Activated CD8-positive, alpha-beta memory T cell treated with anti-CD3 and anti-CD28 coated beads, Interleukin-2, amount 50 U/mL, for 24 hours (primary cell): ENCODE results near the gene WFIKKN1.

Experiments used
- DNase-seq: peaks from one replicate; pipeline ENCODE4 v3.0.0-alpha.2; 2020; ENCODE audit errors: extremely low read depth

Gene WFIKKN1

GRCh38 chr16:637081-638018 lies 6.6 kb downstream of the WFIKKN1 start:
- DNase-seq: peak; percentile 62

DNA sequence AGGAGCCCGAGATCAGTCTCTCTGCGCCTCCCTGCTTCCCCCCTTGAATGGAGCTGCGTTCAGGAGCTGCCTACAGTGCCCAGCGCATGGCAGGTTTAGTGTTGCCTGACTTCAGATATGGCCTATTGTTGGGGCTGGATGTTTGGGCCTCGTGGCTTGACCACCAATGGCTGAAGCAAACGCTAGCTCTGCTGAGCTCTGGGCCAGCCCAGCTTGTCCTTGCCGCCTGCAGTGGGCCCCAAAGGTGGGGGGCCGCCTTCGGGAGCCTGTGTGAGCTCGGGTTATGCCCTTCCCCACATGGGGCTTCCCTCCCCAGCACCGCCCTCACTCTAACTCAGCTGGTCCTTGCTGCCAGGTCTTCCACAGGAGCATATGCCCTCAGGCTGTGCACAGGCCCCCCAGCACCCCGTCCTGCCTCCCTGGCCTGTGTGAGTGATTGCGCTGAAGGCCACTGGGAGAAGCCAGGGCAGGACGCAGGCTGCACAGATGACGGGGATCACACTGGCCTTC lies 7.3 kb downstream of the WFIKKN1 start:
- no peak for DNase-seq

DNA sequence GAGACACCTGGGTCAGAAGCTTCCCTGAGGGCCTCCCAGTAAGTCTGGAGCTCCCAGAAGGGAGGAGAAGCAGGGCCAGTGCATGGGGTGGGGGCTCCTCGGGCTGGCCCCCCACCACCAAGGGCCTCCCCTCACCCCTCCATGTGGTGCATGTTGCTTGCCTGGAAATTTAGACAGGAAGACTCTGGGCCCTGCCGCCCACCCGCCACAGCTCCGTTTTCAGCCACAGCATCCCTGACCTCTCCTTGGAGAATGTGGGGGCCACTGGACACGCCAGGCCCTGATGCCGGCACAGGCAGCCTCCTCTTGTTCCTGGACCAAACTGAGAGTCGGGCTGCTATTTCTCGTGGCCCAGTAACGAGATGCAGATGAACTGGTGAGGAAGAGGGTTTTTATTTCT lies 8.1 kb downstream of the WFIKKN1 start:
- no peak for DNase-seq

GRCh38 chr16:640614-641013 lies 9.8 kb downstream of the WFIKKN1 start:
- no peak for DNase-seq

DNA sequence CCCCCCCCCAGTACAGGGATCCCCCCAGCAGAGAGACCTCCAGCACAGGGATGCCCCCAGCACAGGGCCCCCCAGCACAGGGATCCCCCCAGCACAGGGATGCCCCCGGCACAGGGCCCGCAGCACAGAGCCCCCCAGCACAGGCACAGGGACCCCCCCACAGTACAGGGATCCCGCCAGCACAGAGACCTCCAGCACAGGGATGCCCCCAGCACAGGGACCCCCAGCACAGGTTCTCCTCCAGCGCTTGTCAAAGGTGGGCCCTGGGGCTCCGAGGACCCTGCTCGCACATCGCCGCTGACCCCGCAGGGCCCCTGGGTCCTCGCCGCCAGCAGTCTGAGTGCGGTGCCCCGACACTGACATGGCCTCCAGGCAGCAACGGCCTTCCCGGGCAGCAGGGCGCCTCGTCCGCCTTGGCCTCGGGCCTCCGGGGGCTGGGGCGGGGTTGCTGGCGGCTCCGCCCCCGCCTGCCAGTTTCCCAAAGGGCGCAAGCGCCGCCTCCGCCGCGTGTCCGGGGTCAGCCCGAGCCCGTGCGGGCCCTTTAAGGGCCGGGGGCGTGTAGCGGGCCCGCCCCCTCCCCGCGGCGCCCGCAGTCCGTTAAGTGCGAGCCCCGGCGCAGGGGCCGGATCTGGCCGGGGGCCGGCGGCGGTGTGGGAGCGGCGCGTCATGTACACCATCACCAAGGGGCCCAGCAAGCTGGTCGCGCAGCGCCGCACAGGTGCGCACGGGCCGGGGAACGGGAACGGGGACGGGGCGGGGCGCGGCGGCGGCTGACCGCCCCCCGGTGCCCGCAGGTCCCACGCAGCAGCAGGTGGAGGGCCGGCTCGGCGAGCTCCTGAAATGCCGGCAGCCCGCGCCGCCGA lies 10.8 kb downstream of the WFIKKN1 start, which contains the start of gene MCRIP2:
MCRIP2 (plus strand) TSS at position 503 of the 863 bp plus-strand sequence; CDS start at position 667, 164 bp downstream.
- DNase-seq: no peak

DNA sequence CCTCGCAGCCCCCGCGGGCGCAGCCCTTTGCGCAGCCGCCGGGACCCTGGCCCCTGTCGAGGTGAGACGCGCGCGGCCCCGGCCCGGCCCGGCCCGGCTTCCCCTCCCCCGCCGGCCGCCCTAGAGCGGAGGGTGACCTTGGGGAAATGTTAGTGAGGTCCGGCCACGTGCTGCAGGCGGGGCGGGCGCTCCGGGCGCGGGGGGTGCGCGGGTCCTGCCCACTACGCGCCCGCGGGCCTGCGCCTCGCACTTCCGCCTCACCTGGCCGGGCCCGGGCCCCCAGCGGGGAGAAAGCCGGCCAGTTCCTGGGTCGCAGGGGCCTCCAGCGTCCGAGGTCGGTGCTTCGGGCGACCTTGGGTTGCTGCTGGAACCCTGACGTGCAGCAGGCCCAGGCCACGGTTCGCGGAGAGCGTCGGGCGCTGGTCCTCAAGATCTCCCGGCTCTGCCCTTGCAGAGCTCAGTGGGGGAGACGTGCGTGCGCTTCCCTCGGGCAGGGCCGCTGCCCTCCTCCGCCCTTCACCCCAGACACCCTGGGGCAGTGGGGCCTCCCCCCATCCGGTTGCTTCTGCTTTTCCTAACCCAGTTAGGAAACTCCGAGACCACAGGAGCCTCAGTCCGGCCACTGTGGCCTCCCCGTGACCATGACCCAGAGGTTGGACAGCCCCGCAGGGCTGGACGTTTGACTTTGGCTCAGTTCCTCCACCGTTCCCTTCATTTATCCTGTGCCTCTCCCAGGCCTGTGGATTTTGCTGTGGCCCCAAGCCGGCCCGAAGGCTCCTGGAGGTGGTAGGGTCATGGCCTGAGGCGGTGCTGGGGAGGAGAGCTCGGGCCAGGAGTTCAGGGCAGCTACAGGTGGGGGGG lies 11.6 kb downstream of the WFIKKN1 start:
- no peak for DNase-seq

GRCh38 chr16:643050-643368 lies 12.2 kb downstream of the WFIKKN1 start:
- DNase-seq: no peak

- no peak for DNase-seq
These were observed 13.8 kb downstream of the WFIKKN1 start for GRCh38 chr16:644556-644955.

GRCh38 chr16:645852-646678 lies 15.3 kb downstream of the WFIKKN1 start:
- no peak for DNase-seq

GRCh38 chr16:646679-647172 lies 15.9 kb downstream of the WFIKKN1 start:
- no peak for DNase-seq

- DNase-seq: no peak
These were observed 16.6 kb downstream of the WFIKKN1 start for GRCh38 chr16:647173-647902.

GRCh38 chr16:648071-648780 lies 17.4 kb downstream of the WFIKKN1 start:
- no peak for DNase-seq

GRCh38 chr16:648781-649589 lies 18.2 kb downstream of the WFIKKN1 start, which contains the start of gene WDR90:
Gene WDR90, plus strand, starts transcription at chr16:649365. Its CDS starts 52 bp downstream, at chr16:649417.
- DNase-seq: peak; percentile 82

DNA sequence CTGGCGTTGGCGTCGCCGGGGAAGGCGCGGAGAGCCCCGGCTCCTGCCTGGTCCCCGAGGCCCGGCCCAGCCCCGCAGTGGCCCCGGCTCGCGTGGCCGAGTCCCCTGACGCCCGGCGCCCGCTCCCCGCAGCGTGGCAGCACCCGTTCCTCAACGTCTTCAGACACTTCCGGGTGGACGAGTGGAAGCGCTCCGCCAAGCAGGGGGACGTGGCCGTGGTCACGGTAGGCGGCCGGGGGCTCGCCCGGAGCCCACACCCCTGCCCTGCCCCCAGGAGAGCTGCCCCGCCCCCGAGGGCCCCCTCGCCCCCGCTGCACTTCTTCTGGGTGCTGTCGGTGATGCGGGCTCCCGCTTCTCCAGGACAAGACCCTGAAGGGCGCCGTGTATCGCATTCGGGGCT lies 18.8 kb downstream of the WFIKKN1 start:
- DNase-seq: no peak

DNA sequence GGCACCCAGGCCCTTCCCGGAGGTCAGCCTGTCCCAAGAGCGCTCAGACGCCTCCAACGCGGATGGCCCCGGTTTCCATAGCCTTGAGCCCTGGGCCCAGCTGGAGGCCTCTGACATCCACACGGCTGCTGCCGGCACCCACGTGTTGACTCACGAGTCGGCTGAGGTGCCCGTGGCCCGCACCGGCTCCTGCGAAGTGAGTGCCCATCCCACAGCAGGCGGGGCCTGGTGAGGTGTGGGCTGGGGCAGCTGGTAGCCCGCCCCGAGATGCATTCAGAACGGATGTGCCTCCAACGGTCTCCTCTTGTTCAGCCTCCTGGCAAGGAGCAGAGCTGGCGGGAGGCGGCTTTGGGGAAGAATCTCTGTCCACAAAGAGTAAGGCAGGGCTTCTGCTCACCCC lies 21.1 kb downstream of the WFIKKN1 start:
- no peak for DNase-seq

GRCh38 chr16:652454-653305 lies 21.9 kb downstream of the WFIKKN1 start:
- no peak for DNase-seq

DNA sequence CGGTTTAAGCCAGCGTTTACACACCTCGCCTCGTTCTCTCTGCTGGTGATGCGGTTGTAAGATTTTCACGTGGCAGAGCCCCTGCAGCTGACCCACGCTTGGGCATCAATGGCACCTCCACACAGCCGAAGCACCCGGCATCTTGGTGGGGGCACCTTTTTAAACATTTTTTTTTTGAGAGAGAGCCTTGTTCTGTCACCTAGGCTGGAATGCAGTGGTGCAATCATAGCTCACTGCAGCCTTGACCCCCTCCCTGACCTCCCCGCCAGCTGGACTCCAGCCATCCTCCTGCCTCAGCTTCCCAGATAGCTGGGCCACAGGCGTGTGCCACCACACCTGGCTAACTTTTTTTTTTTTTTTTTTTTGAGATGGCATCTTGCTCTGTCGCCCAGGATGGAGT lies 23.2 kb downstream of the WFIKKN1 start:
- DNase-seq: no peak
